Upper lobe of left lung (tissue), 6 donors: ENCODE data around the gene MVK. TPM values are rescaled to one million over a fixed set of nuclear protein-coding genes. Genes with fewer than 3 reads are reported as not detected.

ENCODE experiments used
- ATAC-seq, 2 donors: fragments of 200-7000 bp; cut with Tn5 transposase; one replicate each; pipeline ENCODE4 v1.9.1; 2022; ENCODE audit warnings: mild to moderate bottlenecking in 2 of 2, moderate library complexity in 2 of 2; ENCODE audit not compliant: low FRiP score in 2 of 2
- DNase-seq, 2 donors: peaks; one replicate each; pipeline ENCODE4 v3.0.0-alpha.2; 2019 to 2020
- H3K27ac ChIP-seq, 4 donors: fragments of 200-600 bp; sonication (generic); one replicate each; pipeline ENCODE4 v1.5.1; 2016 to 2019
- H3K27me3 ChIP-seq, 4 donors: fragments of 200-600 bp; sonication (generic); one replicate each; pipeline ENCODE4 v1.5.1; 2017 to 2019
- H3K36me3 ChIP-seq, 4 donors: fragments of 200-600 bp; sonication (generic); one replicate each; pipeline ENCODE4 v1.5.1; 2016 to 2019
- H3K4me1 ChIP-seq, 4 donors: fragments of 200-600 bp; sonication (generic); one replicate each; pipeline ENCODE4 v1.5.1; 2018 to 2019
- H3K4me3 ChIP-seq, 4 donors: fragments of 200-600 bp; sonication (generic); one replicate each; pipeline ENCODE4 v1.5.1; 2017 to 2019; ENCODE audit warnings: mild to moderate bottlenecking in 2 of 4, moderate library complexity in 1 of 4
- H3K9me3 ChIP-seq, 4 donors: fragments of 200-600 bp; sonication (generic); one replicate each; pipeline ENCODE4 v1.5.1; 2018 to 2019
- CTCF ChIP-seq, 6 experiments: fragments of 450-650 bp in 4 of 6; fragments of 200-600 bp in 2 of 6; sonication (generic) in 2 of 6; IDR thresholded peaks; one replicate each; pipeline ENCODE4 v1.5.1; 2016 to 2019; ENCODE audit warnings: antibody characterized with exemption in 6 of 6
- EP300 ChIP-seq, 4 donors: sonication (generic); formaldehyde crosslinking; IDR thresholded peaks; one replicate each; pipeline ENCODE4 v1.5.1; 2017; ENCODE audit warnings: antibody characterized with exemption in 4 of 4, control low read depth in 2 of 4
- POLR2A ChIP-seq, 4 donors: fragments of 450-650 bp; IDR thresholded peaks; one replicate each; pipeline ENCODE4 v1.5.1; 2016 to 2017; ENCODE audit warnings: antibody characterized with exemption in 4 of 4, mild to moderate bottlenecking in 2 of 4
- POLR2AphosphoS5 ChIP-seq, 2 donors: sonication (generic); formaldehyde crosslinking; IDR thresholded peaks; one replicate each; pipeline ENCODE4 v1.5.1; 2017; ENCODE audit warnings: antibody characterized with exemption in 2 of 2
- WGBS, 2 donors: methylation state at CpG; one replicate each; pipeline ENCODE4 v1.1.5; 2017 to 2018; 5-methylcytosine and 5-hydroxymethylcytosine counted together
- total RNA-seq, 6 donors: library from RNA; depleted of rRNA in 4 of 6; stranded (reverse); fragments of >200 nt in 4 of 6; gene quantifications; one replicate each; pipeline versions ENCODE4 v1.1.0 to v1.2.1, GENCODE V29; 2016 to 2021
- donor health status: DM: no; HTN: no; CAD: no; lungs with moderate emphysema.
- donor health status: DM: no; HTN: yes; CAD: no; lungs with severe emphysema.

The MVK gene
- 10 to 100 TPM; 22.2 to 56.2 (median 41.5) TPM for total RNA-seq

GRCh38 chr12:109573029-109573913, at the start of gene MVK, which contains the start of gene MMAB:
Gene MVK, plus strand, starts transcription at chr12:109573794. Its CDS starts 1,029 bp downstream, at chr12:109574823.
Gene MMAB, minus strand, starts transcription at chr12:109573504. Its CDS starts 24 bp downstream, at chr12:109573480.
- peak; percentile 96 to 99 for DNase-seq
- H3K4me1 ChIP-seq, result peaks cover 14 to 29% (median 16%) of the 10 kb centered on the region in 4 donors
- TF ChIP-seq POLR2A (IDR thresholded peaks at IDR 0.05) (peak in 3 of 4 donors; percentile 56 to 81 (median 68)), EP300 (IDR thresholded peaks at IDR 0.05) (peak in 1 of 4 donors; percentile 76), CTCF (IDR thresholded peaks at IDR 0.05) (peak in 2 of 6 experiments; percentile 14 to 24), POLR2AphosphoS5 (IDR thresholded peaks at IDR 0.05) (peak; percentile 86 to 88)
- peak; percentile 98 to 99 for ATAC-seq
- no peaks in the 10 kb centered on the region for H3K27me3 ChIP-seq
- H3K36me3 ChIP-seq, result peaks cover 11 to 51% (median 29%) of the 10 kb centered on the region in 4 donors
- H3K27ac ChIP-seq, result peak within 1 kb of the TSS; percentile 85 to 92 (median 90)
- peak within 1 kb of the TSS; percentile 54 to 76 (median 62) for H3K4me3 ChIP-seq
- H3K9me3 ChIP-seq, result no peaks in the 10 kb centered on the region
- 0 to 2% methylated on average over 26 to 39 of the region's 74 CpGs for WGBS, 2 donors

- H3K4me1 ChIP-seq, result no peaks in the 10 kb centered on the region
- no peaks in the 10 kb centered on the region for H3K27me3 ChIP-seq
- TF ChIP-seq POLR2AphosphoS5 (IDR thresholded peaks at IDR 0.05), result no peak
- no peak for TF ChIP-seq POLR2A (IDR thresholded peaks at IDR 0.05)
- TF ChIP-seq CTCF (IDR thresholded peaks at IDR 0.05), result no peak
- TF ChIP-seq EP300 (IDR thresholded peaks at IDR 0.05), result no peak
- H3K9me3 ChIP-seq, result no peaks in the 10 kb centered on the region
- no peak for ATAC-seq
- peak in 1 of 2 donors; percentile 30 for DNase-seq
- WGBS, 2 donors, result 88 to 89% methylated on average over 25 to 26 of the region's 26 CpGs
- H3K4me3 ChIP-seq, result no peak overlapping the region
- H3K36me3 ChIP-seq, result peaks cover 8 to 99% (median 84%) of the 10 kb centered on the region in 4 donors
- H3K27ac ChIP-seq, result no peak overlapping the region
Observed at GRCh38 chr12:109524466-109525278, 48.9 kb upstream of the MVK start.

GRCh38 chr12:109525279-109525585, 48.4 kb upstream of the MVK start:
- peaks cover 9 to 99% (median 84%) of the 10 kb centered on the region in 4 donors for H3K36me3 ChIP-seq
- H3K27me3 ChIP-seq, result no peaks in the 10 kb centered on the region
- H3K4me3 ChIP-seq, result no peak overlapping the region
- H3K4me1 ChIP-seq, result no peaks in the 10 kb centered on the region
- no peaks in the 10 kb centered on the region for H3K9me3 ChIP-seq
- H3K27ac ChIP-seq, result no peak overlapping the region
- WGBS, 2 donors, result 86 to 89% methylated on average over 3 of the region's 3 CpGs
- DNase-seq (no peak), ATAC-seq (no peak)
- TF ChIP-seq POLR2AphosphoS5 (IDR thresholded peaks at IDR 0.05) (no peak), CTCF (IDR thresholded peaks at IDR 0.05) (no peak), EP300 (IDR thresholded peaks at IDR 0.05) (no peak), POLR2A (IDR thresholded peaks at IDR 0.05) (no peak)

GRCh38 chr12:109527489-109528123, 46.0 kb upstream of the MVK start:
- no peak for ATAC-seq
- Histone ChIP-seq H3K27ac (no peak overlapping the region), H3K9me3 (no peaks in the 10 kb centered on the region), H3K4me3 (no peak overlapping the region), H3K36me3 (peaks cover 5 to 98% (median 78%) of the 10 kb centered on the region in 4 donors), H3K4me1 (no peaks in the 10 kb centered on the region), H3K27me3 (no peaks in the 10 kb centered on the region)
- TF ChIP-seq EP300 (IDR thresholded peaks at IDR 0.05) (no peak), POLR2A (IDR thresholded peaks at IDR 0.05) (no peak), POLR2AphosphoS5 (IDR thresholded peaks at IDR 0.05) (no peak), CTCF (IDR thresholded peaks at IDR 0.05) (no peak)
- 91 to 95% methylated on average over 8 of the region's 8 CpGs for WGBS, 2 donors
- DNase-seq, result no peak
